Trophoblast cell (in vitro differentiated cells and primary cell): Measurements from ENCODE around the gene G3BP2.

Experiments
- DNase-seq, 2 donors: peaks; one replicate each; pipeline ENCODE4 v3.0.0-alpha.2; 2016
- H2AFZ ChIP-seq: 2 replicates; pipeline ENCODE4 v1.6.1; 2013; ENCODE audit warnings: low read length, moderate library complexity, mild to moderate bottlenecking; ENCODE audit not compliant: insufficient read depth, poor library complexity
- H2AK5ac ChIP-seq: 2 replicates; pipeline ENCODE4 v1.6.1; 2013; ENCODE audit warnings: mild to moderate bottlenecking, low read length
- H2BK120ac ChIP-seq: 2 replicates; pipeline ENCODE4 v1.6.1; 2013; ENCODE audit warnings: low read length, mild to moderate bottlenecking, moderate library complexity; ENCODE audit not compliant: insufficient read depth, poor library complexity
- H2BK12ac ChIP-seq: 2 replicates; pipeline ENCODE4 v1.6.1; 2013; ENCODE audit warnings: mild to moderate bottlenecking, low read length, moderate library complexity
- H2BK5ac ChIP-seq: 2 replicates; pipeline ENCODE4 v1.6.1; 2013; ENCODE audit warnings: low read length, low read depth, moderate library complexity, mild to moderate bottlenecking; ENCODE audit not compliant: poor library complexity
- H3K14ac ChIP-seq: 2 replicates; pipeline ENCODE4 v1.6.1; 2013; ENCODE audit warnings: mild to moderate bottlenecking, low read length
- H3K18ac ChIP-seq: 2 replicates; pipeline ENCODE4 v1.6.1; 2013; ENCODE audit warnings: mild to moderate bottlenecking, low read length
- H3K23ac ChIP-seq: 2 replicates; pipeline ENCODE4 v1.6.1; 2013; ENCODE audit warnings: low read length
- H3K27ac ChIP-seq: 2 replicates; pipeline ENCODE4 v1.5.1; 2013; ENCODE audit warnings: low read depth, mild to moderate bottlenecking, inconsistent platforms, low read length, moderate library complexity
- H3K27me3 ChIP-seq: 2 replicates; pipeline ENCODE4 v1.6.1; 2013; ENCODE audit warnings: inconsistent platforms, mild to moderate bottlenecking, low read length, moderate library complexity; ENCODE audit not compliant: insufficient read depth
- H3K36me3 ChIP-seq, 2 experiments: 1 replicate in 1 of 2; 2 replicates in 1 of 2; pipeline ENCODE4 v1.6.1; 2013; ENCODE audit warnings: low read length in 2 of 2, mild to moderate bottlenecking in 2 of 2, moderate library complexity in 1 of 2; ENCODE audit not compliant: insufficient read depth in 2 of 2, control insufficient read depth in 1 of 2
- H3K4ac ChIP-seq: 2 replicates; pipeline ENCODE4 v1.6.1; 2013; ENCODE audit warnings: low read depth, mild to moderate bottlenecking, low read length, moderate library complexity
- H3K4me1 ChIP-seq, 2 experiments: 1 replicate in 1 of 2; 2 replicates in 1 of 2; pipeline ENCODE4 v1.6.1; 2013; ENCODE audit warnings: low read length in 2 of 2, mild to moderate bottlenecking in 2 of 2, moderate library complexity in 1 of 2; ENCODE audit not compliant: insufficient read depth in 2 of 2, control insufficient read depth in 1 of 2
- H3K4me2 ChIP-seq: 2 replicates; pipeline ENCODE4 v1.6.1; 2013; ENCODE audit warnings: inconsistent platforms, mild to moderate bottlenecking, low read length, moderate library complexity
- H3K4me3 ChIP-seq: 2 replicates; pipeline ENCODE4 v1.5.1; 2013; ENCODE audit warnings: mild to moderate bottlenecking, low read depth, low read length, inconsistent platforms
- H3K79me1 ChIP-seq: one replicate; pipeline ENCODE4 v1.6.1; 2013; ENCODE audit warnings: low read length
- H3K79me2 ChIP-seq: 2 replicates; pipeline ENCODE4 v1.6.1; 2013; ENCODE audit warnings: low read length, mild to moderate bottlenecking; ENCODE audit not compliant: control insufficient read depth, insufficient read depth, poor library complexity
- H3K9ac ChIP-seq: 2 replicates; pipeline ENCODE4 v1.6.1; 2013; ENCODE audit warnings: mild to moderate bottlenecking, low read length
- H3K9me3 ChIP-seq: 2 replicates; pipeline ENCODE4 v1.6.1; 2013; ENCODE audit warnings: low read depth, mild to moderate bottlenecking, control low read depth, inconsistent platforms, low read length; ENCODE audit not compliant: insufficient read depth
- H4K12ac ChIP-seq: 2 replicates; pipeline ENCODE4 v1.6.1; 2013; ENCODE audit warnings: low read depth, mild to moderate bottlenecking, low read length, moderate library complexity
- H4K8ac ChIP-seq: 2 replicates; pipeline ENCODE4 v1.6.1; 2013; ENCODE audit warnings: low read depth, mild to moderate bottlenecking, low read length, moderate library complexity
- H4K91ac ChIP-seq: one replicate; pipeline ENCODE4 v1.6.1; 2013; ENCODE audit warnings: low read depth, mild to moderate bottlenecking, low read length, moderate library complexity
- WGBS: extraction: QIAGEN DNeasy Blood & Tissue Kit; methylation state at CpG from one replicate; pipeline ENCODE4 v1.1.7; 2013; ENCODE audit warnings: missing lambda C conversion rate; ENCODE audit not compliant: insufficient read length, insufficient coverage; ENCODE audit errors: extremely low coverage; 5-methylcytosine and 5-hydroxymethylcytosine counted together

The G3BP2 gene

GRCh38 chr4:75658876-75659275 lies 14.3 kb downstream of the G3BP2 start:
- Histone ChIP-seq H3K23ac (no peak overlapping the region), H2BK5ac (no peak overlapping the region), H2AK5ac (no peak overlapping the region), H4K12ac (no peak overlapping the region), H3K79me1 (no peaks in the 10 kb centered on the region), H3K36me3 (peaks cover 3 to 7% of the 10 kb centered on the region in 2 experiments), H3K4me1 (no peaks in the 10 kb centered on the region), H3K14ac (no peak overlapping the region), H3K18ac (no peak overlapping the region), H3K4me2 (no peak overlapping the region), H3K4me3 (no peak overlapping the region), H4K8ac (no peak overlapping the region), H3K9ac (no peak overlapping the region), H3K4ac (no peak overlapping the region), H2BK12ac (no peak overlapping the region), H3K9me3 (no peaks in the 10 kb centered on the region), H3K27ac (no peak overlapping the region), H2BK120ac (no peak overlapping the region), H2AFZ (no peak overlapping the region), H4K91ac (no peak overlapping the region), H3K79me2 (no peaks in the 10 kb centered on the region), H3K27me3 (no peaks in the 10 kb centered on the region)
- WGBS = no CpG with 5 or more reads among the region's 4 CpGs
- no peak for DNase-seq

DNA sequence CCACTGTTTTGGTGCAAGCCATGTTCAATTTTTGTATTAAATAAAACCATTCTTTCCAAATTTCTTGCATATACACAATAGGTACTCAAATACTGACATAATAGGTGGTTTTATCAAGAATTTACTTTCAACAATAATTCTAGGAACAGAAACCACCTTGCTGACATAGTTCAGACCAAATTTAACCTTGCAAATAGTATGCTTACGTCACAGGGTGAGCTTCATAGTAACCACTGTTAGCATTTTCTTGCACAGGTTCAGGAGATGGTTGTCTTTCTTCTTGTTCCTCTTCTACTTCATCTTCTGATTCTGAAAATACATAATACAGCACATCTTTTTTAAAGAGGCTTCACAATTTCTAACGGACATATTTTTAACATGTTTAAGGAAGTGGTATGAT lies 17.6 kb downstream of the G3BP2 start:
- Histone ChIP-seq H3K4me1 (no peaks in the 10 kb centered on the region), H3K23ac (no peak overlapping the region), H3K27me3 (no peaks in the 10 kb centered on the region), H2BK12ac (no peak overlapping the region), H3K4ac (no peak overlapping the region), H2BK120ac (no peak overlapping the region), H3K9me3 (no peaks in the 10 kb centered on the region), H4K8ac (no peak overlapping the region), H2AFZ (no peak overlapping the region), H4K12ac (no peak overlapping the region), H3K27ac (no peak overlapping the region), H2AK5ac (no peak overlapping the region), H3K14ac (no peak overlapping the region), H3K79me1 (no peaks in the 10 kb centered on the region), H3K79me2 (no peaks in the 10 kb centered on the region), H3K18ac (no peak overlapping the region), H2BK5ac (no peak overlapping the region), H4K91ac (no peak overlapping the region), H3K4me3 (no peak overlapping the region), H3K36me3 (peaks cover 3 to 6% of the 10 kb centered on the region in 2 experiments), H3K9ac (no peak overlapping the region), H3K4me2 (no peak overlapping the region)
- no CpG with 5 or more reads among the region's 2 CpGs for WGBS
- no peak for DNase-seq

- Histone ChIP-seq H3K18ac (no peak overlapping the region), H3K27me3 (no peaks in the 10 kb centered on the region), H4K8ac (no peak overlapping the region), H2AFZ (no peak overlapping the region), H2BK12ac (no peak overlapping the region), H3K36me3 (peaks cover 3 to 6% of the 10 kb centered on the region in 2 experiments), H3K4me1 (no peaks in the 10 kb centered on the region), H2BK120ac (no peak overlapping the region), H3K9me3 (no peaks in the 10 kb centered on the region), H2AK5ac (no peak overlapping the region), H2BK5ac (no peak overlapping the region), H3K14ac (no peak overlapping the region), H3K4me3 (no peak overlapping the region), H3K4me2 (no peak overlapping the region), H3K27ac (no peak overlapping the region), H3K9ac (no peak overlapping the region), H4K12ac (no peak overlapping the region), H3K79me2 (no peaks in the 10 kb centered on the region), H3K23ac (no peak overlapping the region), H3K79me1 (no peaks in the 10 kb centered on the region), H3K4ac (no peak overlapping the region), H4K91ac (no peak overlapping the region)
- no CpG with 5 or more reads among the region's 1 CpG for WGBS
- DNase-seq = no peak
Observed at GRCh38 chr4:75654905-75655304, 18.3 kb downstream of the G3BP2 start.

DNA sequence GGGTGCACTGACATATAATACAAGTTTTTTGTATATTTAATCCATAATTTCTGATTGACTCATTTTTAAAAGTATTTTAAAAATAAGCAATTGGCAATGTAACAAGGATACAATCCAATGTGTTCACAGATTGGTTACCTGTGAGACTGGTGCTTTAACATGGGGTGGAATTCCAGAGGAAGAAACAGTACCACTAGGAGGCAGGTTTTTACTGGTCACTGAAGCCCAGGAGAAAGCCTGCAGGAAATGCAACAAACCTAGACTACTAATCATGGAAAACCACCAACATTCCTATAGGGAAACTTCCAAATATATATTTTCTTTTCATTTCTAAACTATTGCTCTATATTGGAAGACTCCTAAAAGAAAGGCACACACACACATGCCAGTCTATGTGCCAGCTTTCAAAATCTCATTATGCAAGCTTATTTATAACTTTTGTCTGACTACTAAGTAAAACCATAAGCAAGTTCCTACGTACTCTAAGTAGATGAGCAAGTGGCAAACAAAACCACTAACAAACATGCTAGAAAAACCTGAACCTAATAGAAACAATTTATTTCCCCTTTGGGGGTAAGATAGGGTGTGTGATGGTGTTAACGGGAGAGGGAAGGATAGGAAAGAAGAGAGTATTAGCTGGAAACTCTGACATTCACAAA lies 19.2 kb downstream of the G3BP2 start:
- Histone ChIP-seq H2AK5ac (no peak overlapping the region), H3K36me3 (peaks cover 3 to 6% of the 10 kb centered on the region in 2 experiments), H4K91ac (no peak overlapping the region), H3K79me1 (no peaks in the 10 kb centered on the region), H3K23ac (no peak overlapping the region), H3K9ac (no peak overlapping the region), H4K12ac (no peak overlapping the region), H3K9me3 (no peaks in the 10 kb centered on the region), H2BK5ac (no peak overlapping the region), H2BK12ac (no peak overlapping the region), H3K27me3 (no peaks in the 10 kb centered on the region), H4K8ac (no peak overlapping the region), H3K79me2 (no peaks in the 10 kb centered on the region), H2AFZ (no peak overlapping the region), H3K4me1 (no peaks in the 10 kb centered on the region), H3K18ac (no peak overlapping the region), H3K4ac (no peak overlapping the region), H3K4me3 (no peak overlapping the region), H2BK120ac (no peak overlapping the region), H3K14ac (no peak overlapping the region), H3K27ac (no peak overlapping the region), H3K4me2 (no peak overlapping the region)
- peak; percentile 6 to 60 for DNase-seq
- WGBS = no CpG with 5 or more reads among the region's 2 CpGs
